ENCODE measurements around the gene FMN1. TPM values are rescaled to one million over a fixed set of nuclear protein-coding genes. Genes with fewer than 3 reads are reported as not detected.

The FMN1 gene
- total and polyA plus RNA-seq, 2 of the 8 experiments (the other 6 are each of a cell fraction or from before 2014, with no cell fraction given), result 0.27 to 3.7 TPM

GRCh38 chr15:32852771-32853170, 341.7 kb downstream of the FMN1 start:
- ChIA-PET CTCF (ENCODE audit: partially characterized antibody) (interaction anchor here (1.9 kb wide), 1 partner anchor 9 kb away, joined by 8 read pairs; no protein-coding TSS in a partner anchor), POLR2A (ENCODE audit: partially characterized antibody) (no interaction called here)
- Histone ChIP-seq H3K4me1 (replicated peaks in 1 of 4; ENCODE audit: control insufficient read depth in 3 of 4, insufficient read depth in 4 of 4, low read length in 3 of 4) (peaks cover 0 to 3% (median 1%) of the 10 kb centered on the region in 4 experiments; a peak in 1 of 7 replicates), H3K4me2 (ENCODE audit: insufficient read depth in 1 of 2, low read depth in 2 of 2, low read length in 2 of 2) (no peak overlapping the region), H3K4me3 (ENCODE audit: extremely low read depth in 1 of 4, insufficient read depth in 2 of 4, low read depth in 3 of 4, low read length in 4 of 4) (no peak overlapping the region), H4K91ac (replicated peaks; ENCODE audit: insufficient read length, low read length) (no peak overlapping the region), H3K79me2 (ENCODE audit: control insufficient read depth in 1 of 2, insufficient read depth in 2 of 2, low read length in 2 of 2) (no peaks in the 10 kb centered on the region), H2BK12ac (ENCODE audit: low read depth, low read length) (no peak overlapping the region), H3K4ac (replicated peaks; ENCODE audit: insufficient read length, low read depth, low read length) (no peak overlapping the region), H3K56ac (replicated peaks; ENCODE audit: insufficient read length, low read depth, low read length) (no peak overlapping the region), H2BK15ac (ENCODE audit: low read length) (no peak overlapping the region), H3K23ac (ENCODE audit: insufficient read length) (no peak overlapping the region), H3K18ac (ENCODE audit: extremely low read depth, low read length) (no peak overlapping the region), H2BK20ac (ENCODE audit: low read length) (no peak overlapping the region), H3K36me3 (ENCODE audit: control insufficient read depth in 2 of 4, insufficient read depth in 4 of 4, low read length in 3 of 4) (no peaks in the 10 kb centered on the region; a peak in 1 of 8 replicates), H3K9me3 (ENCODE audit: insufficient read depth in 2 of 2, low read depth in 1 of 2, low read length in 1 of 2) (no peaks in the 10 kb centered on the region), H3K14ac (ENCODE audit: insufficient read length) (no peak overlapping the region), H3K27me3 (replicated peaks in 1 of 4; ENCODE audit: control insufficient read depth in 3 of 4, extremely low read depth in 1 of 4, insufficient read depth in 3 of 4, low read length in 3 of 4) (no peaks in the 10 kb centered on the region), H2BK120ac (replicated peaks; ENCODE audit: low read depth, low read length) (no peak overlapping the region), H3K9ac (replicated peaks in 1 of 4; ENCODE audit: extremely low read depth in 1 of 4, low read depth in 3 of 4, low read length in 3 of 4) (no peak overlapping the region), H4K5ac (ENCODE audit: insufficient read length, low read depth, low read length) (no peak overlapping the region), H2AFZ (ENCODE audit: low read length) (no peak overlapping the region), H3K79me1 (ENCODE audit: low read depth, low read length) (no peaks in the 10 kb centered on the region), H2BK5ac (ENCODE audit: low read depth, low read length) (no peak overlapping the region), H4K8ac (ENCODE audit: extremely low read depth, insufficient read depth, low read length) (no peak overlapping the region), H2AK5ac (ENCODE audit: low read depth, low read length) (no peak overlapping the region), H3K27ac (ENCODE audit: low read depth, low read length) (no peak overlapping the region), H3K23me2 (ENCODE audit: low read depth, low read length) (no peaks in the 10 kb centered on the region), H4K20me1 (replicated peaks in 1 of 2; ENCODE audit: control insufficient read depth in 1 of 2, insufficient read depth in 2 of 2, low read length in 2 of 2) (no peaks in the 10 kb centered on the region)
- DNase-seq (ENCODE audit: low read depth in 1 of 2, low spot score in 2 of 2), result no peak
- no peak for FAIRE-seq
- 88% methylated on average over 3 of the region's 3 CpGs; no CpG with 5 or more reads in 1 of the 2 experiments for WGBS, 2 experiments (ENCODE audit: extremely low coverage in 1 of 2, insufficient coverage in 1 of 2, insufficient read length in 1 of 2, insufficient replicate concordance in 2 of 2, low coverage in 1 of 2, low lambda C conversion rate in 2 of 2, missing lambda C conversion rate in 1 of 2)
- no peak for TF ChIP-seq SUZ12 (IDR thresholded peaks at IDR 0.05; ENCODE audit: low read length)
- no peak for TF ChIP-seq CHD2 (IDR thresholded peaks at IDR 0.05; ENCODE audit: low read length)
- TF ChIP-seq CTBP2 (IDR thresholded peaks at IDR 0.05; ENCODE audit: borderline replicate concordance, insufficient read depth, insufficient read length, low read length), result no peak
- TF ChIP-seq CHD1 (IDR thresholded peaks at IDR 0.05; ENCODE audit: low read depth, low read length), result no peak
- no peak for TF ChIP-seq PHF8 (conservative IDR thresholded peaks at IDR 0.05; ENCODE audit: low read depth, low read length)
- TF ChIP-seq SAP30 (IDR thresholded peaks at IDR 0.05; ENCODE audit: insufficient read depth, insufficient replicate concordance, low read length), result no peak
- no peak for TF ChIP-seq JUND (IDR thresholded peaks at IDR 0.05; ENCODE audit: low read length)
- TF ChIP-seq HDAC6 (IDR thresholded peaks at IDR 0.05; ENCODE audit: low read depth, low read length), result no peak
- TF ChIP-seq NANOG (IDR thresholded peaks at IDR 0.05; ENCODE audit: insufficient read depth, low read depth, low read length, poor library complexity, severe bottlenecking), result no peak
- no peak for TF ChIP-seq EP300 (IDR thresholded peaks at IDR 0.05; ENCODE audit: borderline replicate concordance in 1 of 2, low read depth in 2 of 2, low read length in 2 of 2)
- no peak for TF ChIP-seq RNF2 (IDR thresholded peaks at IDR 0.05; ENCODE audit: borderline replicate concordance, low read depth, low read length, missing control alignments, poor library complexity, severe bottlenecking)
- TF ChIP-seq TAF7 (optimal IDR thresholded peaks at IDR 0.05; ENCODE audit: borderline replicate concordance, low read depth, low read length), result no peak
- no peak for TF ChIP-seq BCL11A (IDR thresholded peaks at IDR 0.05; ENCODE audit: low read depth in 2 of 2, low read length in 2 of 2)
- TF ChIP-seq YY1 (IDR thresholded peaks at IDR 0.05; ENCODE audit: low read depth, low read length), result no peak
